ENCODE measurements around the gene MASP1. TPM values are rescaled to one million over a fixed set of nuclear protein-coding genes. Genes with fewer than 3 reads are reported as not detected.

Gene MASP1, protein sequence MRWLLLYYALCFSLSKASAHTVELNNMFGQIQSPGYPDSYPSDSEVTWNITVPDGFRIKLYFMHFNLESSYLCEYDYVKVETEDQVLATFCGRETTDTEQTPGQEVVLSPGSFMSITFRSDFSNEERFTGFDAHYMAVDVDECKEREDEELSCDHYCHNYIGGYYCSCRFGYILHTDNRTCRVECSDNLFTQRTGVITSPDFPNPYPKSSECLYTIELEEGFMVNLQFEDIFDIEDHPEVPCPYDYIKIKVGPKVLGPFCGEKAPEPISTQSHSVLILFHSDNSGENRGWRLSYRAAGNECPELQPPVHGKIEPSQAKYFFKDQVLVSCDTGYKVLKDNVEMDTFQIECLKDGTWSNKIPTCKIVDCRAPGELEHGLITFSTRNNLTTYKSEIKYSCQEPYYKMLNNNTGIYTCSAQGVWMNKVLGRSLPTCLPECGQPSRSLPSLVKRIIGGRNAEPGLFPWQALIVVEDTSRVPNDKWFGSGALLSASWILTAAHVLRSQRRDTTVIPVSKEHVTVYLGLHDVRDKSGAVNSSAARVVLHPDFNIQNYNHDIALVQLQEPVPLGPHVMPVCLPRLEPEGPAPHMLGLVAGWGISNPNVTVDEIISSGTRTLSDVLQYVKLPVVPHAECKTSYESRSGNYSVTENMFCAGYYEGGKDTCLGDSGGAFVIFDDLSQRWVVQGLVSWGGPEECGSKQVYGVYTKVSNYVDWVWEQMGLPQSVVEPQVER
- total RNA-seq, result 5.7 TPM

DNA sequence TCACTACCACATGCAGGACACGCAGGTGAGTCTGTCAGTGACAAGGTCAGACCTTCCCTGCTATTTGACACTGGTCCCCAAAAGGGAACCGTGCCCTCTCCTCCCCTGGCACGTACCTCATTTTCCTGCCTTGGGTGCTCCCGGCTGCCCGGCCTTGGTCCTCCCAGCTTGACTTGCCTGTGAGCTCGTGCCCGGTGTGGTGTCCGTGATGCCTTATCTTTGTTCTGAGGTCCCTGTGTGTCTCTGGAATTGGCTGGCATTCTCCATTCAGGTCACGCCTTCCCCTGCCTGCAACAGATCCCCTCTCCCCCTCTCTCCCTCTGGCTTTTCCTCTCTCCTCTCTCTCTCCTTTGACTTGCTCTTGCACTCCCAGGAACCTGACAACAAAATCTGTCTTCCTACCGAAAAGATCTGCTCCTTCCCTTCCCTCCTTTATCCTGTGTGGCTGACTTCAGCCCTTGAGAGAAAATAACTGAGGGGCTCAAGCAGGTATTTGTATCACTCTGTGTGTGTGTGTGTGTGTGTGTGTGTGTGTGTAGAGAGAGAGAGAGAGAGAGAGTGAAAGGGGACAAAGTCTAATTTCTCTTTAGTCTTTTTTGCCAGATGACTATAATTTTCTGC lies at the start of gene MASP1:
TSS of gene MASP1 (minus strand) at position 226 of the 621 bp plus-strand sequence. CDS start at position 121, 105 bp downstream.
- Histone ChIP-seq H3K27me3 (ENCODE audit: control insufficient read depth in 3 of 3, insufficient read depth in 3 of 3, low read length in 3 of 3) (no peaks in the 10 kb centered on the region), H3K4me1 (ENCODE audit: control insufficient read depth in 3 of 3, insufficient read depth in 3 of 3, low read length in 3 of 3) (peaks cover 17 to 55% (median 43%) of the 10 kb centered on the region in 3 donors), H3K9me3 (ENCODE audit: control insufficient read depth in 3 of 3, low read length in 3 of 3) (no peaks in the 10 kb centered on the region), H3K36me3 (ENCODE audit: control insufficient read depth in 3 of 3, insufficient read depth in 3 of 3, low read length in 3 of 3) (no peaks in the 10 kb centered on the region), H3K9ac (ENCODE audit: low read depth in 1 of 3, low read length in 3 of 3) (peak within 1 kb of the TSS; percentile 33 to 71 (median 63)), H3K4me3 (ENCODE audit: low read length in 3 of 3) (peak within 1 kb of the TSS; percentile 51 to 75 (median 70)), H3K27ac (ENCODE audit: low read depth, low read length) (peak within 1 kb of the TSS; percentile 57)

DNA sequence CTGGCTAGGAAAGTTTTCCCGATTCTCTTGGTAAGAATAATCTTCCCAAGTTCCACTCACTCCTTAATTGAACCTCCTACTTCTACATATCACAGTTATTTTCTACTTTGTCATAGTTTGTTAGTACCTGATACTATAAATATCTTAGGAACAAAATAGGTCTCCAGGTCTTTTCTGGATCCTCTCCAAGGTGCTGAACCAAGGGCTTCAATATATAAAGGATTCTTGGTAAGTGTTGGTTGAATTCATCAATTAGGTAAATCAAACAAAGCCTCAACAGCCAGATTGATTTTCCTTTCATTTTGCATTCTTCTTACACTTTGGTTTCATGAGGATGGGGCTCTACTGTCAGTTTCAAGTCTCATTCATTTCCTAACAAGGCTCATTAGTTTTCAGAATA lies 49.0 kb upstream of the MASP1 start:
- H3K4me3 ChIP-seq (ENCODE audit: low read length in 3 of 3), result no peak overlapping the region
- no peaks in the 10 kb centered on the region for H3K4me1 ChIP-seq (ENCODE audit: control insufficient read depth in 3 of 3, insufficient read depth in 3 of 3, low read length in 3 of 3)
- no peaks in the 10 kb centered on the region for H3K36me3 ChIP-seq (ENCODE audit: control insufficient read depth in 3 of 3, insufficient read depth in 3 of 3, low read length in 3 of 3)
- no peak overlapping the region for H3K27ac ChIP-seq (ENCODE audit: low read depth, low read length)
- no peaks in the 10 kb centered on the region for H3K9me3 ChIP-seq (ENCODE audit: control insufficient read depth in 3 of 3, low read length in 3 of 3)
- H3K9ac ChIP-seq (ENCODE audit: low read depth in 1 of 3, low read length in 3 of 3), result no peak overlapping the region
- peaks cover 4 to 5% (median 4%) of the 10 kb centered on the region in 3 donors for H3K27me3 ChIP-seq (ENCODE audit: control insufficient read depth in 3 of 3, insufficient read depth in 3 of 3, low read length in 3 of 3)

DNA sequence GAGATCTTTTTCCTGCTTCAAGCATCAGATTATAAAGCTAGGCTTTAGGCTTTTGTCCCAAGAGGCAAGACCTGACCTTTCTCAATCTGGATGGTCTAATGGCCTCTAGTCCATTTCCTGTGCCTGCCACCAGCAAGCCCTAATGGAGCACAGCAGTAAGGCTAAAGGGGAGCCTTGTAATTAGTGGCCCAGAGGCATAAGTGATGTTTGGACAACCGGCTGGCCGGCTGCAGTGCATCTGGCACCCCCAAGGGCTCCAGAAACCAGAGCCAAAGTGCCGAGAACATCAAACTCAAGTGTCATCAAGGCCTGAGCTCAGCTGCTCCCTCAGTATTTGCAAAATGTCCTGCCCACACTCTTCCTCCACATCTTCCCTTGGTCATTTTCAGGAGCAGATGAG lies 44.8 kb upstream of the MASP1 start:
- no peaks in the 10 kb centered on the region for H3K36me3 ChIP-seq (ENCODE audit: control insufficient read depth in 3 of 3, insufficient read depth in 3 of 3, low read length in 3 of 3)
- H3K9me3 ChIP-seq (ENCODE audit: control insufficient read depth in 3 of 3, low read length in 3 of 3), result no peaks in the 10 kb centered on the region
- H3K9ac ChIP-seq (ENCODE audit: low read depth in 1 of 3, low read length in 3 of 3), result no peak overlapping the region
- no peak overlapping the region for H3K27ac ChIP-seq (ENCODE audit: low read depth, low read length)
- no peaks in the 10 kb centered on the region for H3K4me1 ChIP-seq (ENCODE audit: control insufficient read depth in 3 of 3, insufficient read depth in 3 of 3, low read length in 3 of 3)
- H3K27me3 ChIP-seq (ENCODE audit: control insufficient read depth in 3 of 3, insufficient read depth in 3 of 3, low read length in 3 of 3), result peaks cover 4 to 5% (median 4%) of the 10 kb centered on the region in 3 donors
- no peak overlapping the region for H3K4me3 ChIP-seq (ENCODE audit: low read length in 3 of 3)

DNA sequence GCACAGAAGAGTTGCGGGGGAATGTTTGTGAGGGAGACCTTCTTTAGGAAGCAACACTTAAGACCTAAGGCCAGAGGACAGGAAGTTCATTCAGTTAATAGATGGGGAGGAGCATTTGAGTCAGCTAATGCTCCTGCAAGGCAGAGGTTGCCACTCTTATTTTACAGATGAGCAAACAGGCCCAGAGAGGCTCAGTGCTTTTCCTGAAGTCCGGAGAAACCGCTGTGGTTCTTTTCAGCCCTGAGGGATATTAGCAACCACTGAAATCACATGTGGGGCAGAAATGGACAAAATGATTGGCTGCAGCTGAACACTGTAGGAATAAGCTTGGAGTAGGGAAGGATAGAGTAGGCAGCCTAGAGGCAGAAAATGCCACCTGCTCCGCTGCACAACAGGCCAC lies 43.4 kb upstream of the MASP1 start:
- H3K27me3 ChIP-seq (ENCODE audit: control insufficient read depth in 3 of 3, insufficient read depth in 3 of 3, low read length in 3 of 3), result peaks cover 4 to 5% (median 4%) of the 10 kb centered on the region in 3 donors

DNA sequence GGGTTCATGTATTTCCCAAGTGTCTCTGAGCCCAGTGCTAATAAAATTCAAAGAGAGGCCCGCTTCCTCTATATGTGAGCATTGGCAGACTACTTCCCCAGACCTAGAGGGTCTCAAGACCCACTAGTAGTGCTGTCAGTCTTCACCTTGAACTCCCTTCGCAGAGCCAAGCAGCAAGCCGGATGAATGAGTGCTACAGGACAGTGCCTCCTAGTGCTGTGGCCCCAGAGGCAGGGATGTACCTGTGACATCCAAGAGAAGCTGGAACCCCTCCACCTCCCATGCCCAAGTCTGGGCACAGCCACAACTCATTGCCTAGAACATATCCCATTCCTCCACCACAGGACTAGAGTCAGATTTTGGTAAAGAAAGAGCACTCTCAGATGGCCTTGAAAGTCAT lies 37.2 kb upstream of the MASP1 start:
- Histone ChIP-seq H3K9me3 (ENCODE audit: control insufficient read depth in 3 of 3, low read length in 3 of 3) (no peaks in the 10 kb centered on the region), H3K4me1 (ENCODE audit: control insufficient read depth in 3 of 3, insufficient read depth in 3 of 3, low read length in 3 of 3) (no peaks in the 10 kb centered on the region), H3K4me3 (ENCODE audit: low read length in 3 of 3) (no peak overlapping the region), H3K27me3 (ENCODE audit: control insufficient read depth in 3 of 3, insufficient read depth in 3 of 3, low read length in 3 of 3) (peaks cover 0 to 5% (median 0%) of the 10 kb centered on the region in 3 donors), H3K9ac (ENCODE audit: low read depth in 1 of 3, low read length in 3 of 3) (no peak overlapping the region), H3K27ac (ENCODE audit: low read depth, low read length) (no peak overlapping the region), H3K36me3 (ENCODE audit: control insufficient read depth in 3 of 3, insufficient read depth in 3 of 3, low read length in 3 of 3) (no peaks in the 10 kb centered on the region)

More for the DNA sequence above, 43.4 kb upstream of the MASP1 start:
- H3K4me3 ChIP-seq (ENCODE audit: low read length in 3 of 3), result no peak overlapping the region
- no peaks in the 10 kb centered on the region for H3K4me1 ChIP-seq (ENCODE audit: control insufficient read depth in 3 of 3, insufficient read depth in 3 of 3, low read length in 3 of 3)
- no peaks in the 10 kb centered on the region for H3K9me3 ChIP-seq (ENCODE audit: control insufficient read depth in 3 of 3, low read length in 3 of 3)
- H3K9ac ChIP-seq (ENCODE audit: low read depth in 1 of 3, low read length in 3 of 3), result no peak overlapping the region
- H3K36me3 ChIP-seq (ENCODE audit: control insufficient read depth in 3 of 3, insufficient read depth in 3 of 3, low read length in 3 of 3), result no peaks in the 10 kb centered on the region
- no peak overlapping the region for H3K27ac ChIP-seq (ENCODE audit: low read depth, low read length)

DNA sequence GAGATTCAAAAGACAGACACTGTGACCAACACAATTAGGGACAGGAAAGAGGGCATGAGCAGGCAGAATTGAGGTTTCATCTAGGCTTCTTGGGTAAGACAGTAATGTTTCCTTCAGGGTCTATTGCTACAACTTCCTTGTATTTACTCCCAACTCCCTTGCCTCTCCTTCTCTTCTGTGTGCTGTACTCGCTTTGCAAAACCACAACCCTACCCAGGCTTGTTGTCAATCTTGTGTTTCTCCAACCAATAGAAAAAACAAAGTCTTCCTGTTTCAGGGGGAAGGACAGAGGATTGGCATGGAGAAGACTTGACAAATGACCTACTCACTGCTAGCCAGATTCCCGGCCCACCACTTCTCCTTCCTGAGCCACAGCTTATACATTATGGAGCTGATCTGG lies 36.3 kb upstream of the MASP1 start:
- Histone ChIP-seq H3K4me1 (ENCODE audit: control insufficient read depth in 3 of 3, insufficient read depth in 3 of 3, low read length in 3 of 3) (no peaks in the 10 kb centered on the region), H3K4me3 (ENCODE audit: low read length in 3 of 3) (no peak overlapping the region), H3K9me3 (ENCODE audit: control insufficient read depth in 3 of 3, low read length in 3 of 3) (no peaks in the 10 kb centered on the region), H3K36me3 (ENCODE audit: control insufficient read depth in 3 of 3, insufficient read depth in 3 of 3, low read length in 3 of 3) (no peaks in the 10 kb centered on the region), H3K9ac (ENCODE audit: low read depth in 1 of 3, low read length in 3 of 3) (no peak overlapping the region), H3K27me3 (ENCODE audit: control insufficient read depth in 3 of 3, insufficient read depth in 3 of 3, low read length in 3 of 3) (peaks cover 0 to 5% (median 0%) of the 10 kb centered on the region in 3 donors), H3K27ac (ENCODE audit: low read depth, low read length) (no peak overlapping the region)

DNA sequence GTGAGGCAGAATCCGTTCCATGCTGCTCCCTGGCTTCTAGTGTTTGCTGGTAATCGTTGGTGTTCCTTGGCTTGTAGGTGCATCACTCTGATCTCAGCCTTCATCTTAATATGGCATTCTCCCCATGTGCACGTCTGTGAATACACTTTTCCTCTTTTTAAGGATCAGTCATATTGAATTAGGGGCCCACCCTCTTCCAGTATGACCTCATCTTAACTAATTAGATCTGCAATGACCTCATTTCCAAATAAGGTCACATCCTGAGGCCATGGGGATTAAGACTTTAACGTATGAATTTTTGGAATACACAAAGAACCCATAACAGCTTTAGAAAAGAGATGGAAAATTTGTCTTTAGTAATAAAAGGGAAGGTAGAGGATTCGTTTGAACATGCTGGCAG lies 34.1 kb upstream of the MASP1 start:
- Histone ChIP-seq H3K4me3 (ENCODE audit: low read length in 3 of 3) (no peak overlapping the region), H3K36me3 (ENCODE audit: control insufficient read depth in 3 of 3, insufficient read depth in 3 of 3, low read length in 3 of 3) (no peaks in the 10 kb centered on the region), H3K9me3 (ENCODE audit: control insufficient read depth in 3 of 3, low read length in 3 of 3) (no peaks in the 10 kb centered on the region), H3K27ac (ENCODE audit: low read depth, low read length) (no peak overlapping the region), H3K4me1 (ENCODE audit: control insufficient read depth in 3 of 3, insufficient read depth in 3 of 3, low read length in 3 of 3) (no peaks in the 10 kb centered on the region), H3K27me3 (ENCODE audit: control insufficient read depth in 3 of 3, insufficient read depth in 3 of 3, low read length in 3 of 3) (peaks cover 0 to 5% (median 0%) of the 10 kb centered on the region in 3 donors), H3K9ac (ENCODE audit: low read depth in 1 of 3, low read length in 3 of 3) (no peak overlapping the region)

DNA sequence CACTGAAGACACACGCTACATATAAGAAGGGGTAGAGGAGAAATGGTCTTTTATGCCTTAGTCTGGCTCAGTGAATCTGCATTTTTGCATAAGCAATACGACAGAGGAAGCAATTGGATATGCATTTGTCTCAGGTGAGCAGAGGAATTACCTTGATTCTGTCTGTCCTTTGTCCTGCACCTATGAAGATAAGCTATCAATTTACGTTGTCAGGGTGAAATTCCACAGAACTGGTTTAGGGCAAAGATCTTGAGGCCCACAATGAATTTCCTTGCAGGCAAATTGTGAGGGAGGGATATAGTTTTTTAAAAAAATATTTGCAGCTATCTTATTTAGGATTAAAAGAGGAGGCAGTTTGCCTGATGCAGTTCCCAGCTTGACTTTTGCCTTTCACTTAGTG lies 31.6 kb upstream of the MASP1 start:
- peaks cover 5 to 8% (median 6%) of the 10 kb centered on the region in 3 donors for H3K4me1 ChIP-seq (ENCODE audit: control insufficient read depth in 3 of 3, insufficient read depth in 3 of 3, low read length in 3 of 3)
- no peaks in the 10 kb centered on the region for H3K9me3 ChIP-seq (ENCODE audit: control insufficient read depth in 3 of 3, low read length in 3 of 3)
- H3K27ac ChIP-seq (ENCODE audit: low read depth, low read length), result no peak overlapping the region
- no peak overlapping the region for H3K9ac ChIP-seq (ENCODE audit: low read depth in 1 of 3, low read length in 3 of 3)
- peaks cover 0 to 5% (median 0%) of the 10 kb centered on the region in 3 donors for H3K27me3 ChIP-seq (ENCODE audit: control insufficient read depth in 3 of 3, insufficient read depth in 3 of 3, low read length in 3 of 3)
- no peak overlapping the region for H3K4me3 ChIP-seq (ENCODE audit: low read length in 3 of 3)
- no peaks in the 10 kb centered on the region for H3K36me3 ChIP-seq (ENCODE audit: control insufficient read depth in 3 of 3, insufficient read depth in 3 of 3, low read length in 3 of 3)

DNA sequence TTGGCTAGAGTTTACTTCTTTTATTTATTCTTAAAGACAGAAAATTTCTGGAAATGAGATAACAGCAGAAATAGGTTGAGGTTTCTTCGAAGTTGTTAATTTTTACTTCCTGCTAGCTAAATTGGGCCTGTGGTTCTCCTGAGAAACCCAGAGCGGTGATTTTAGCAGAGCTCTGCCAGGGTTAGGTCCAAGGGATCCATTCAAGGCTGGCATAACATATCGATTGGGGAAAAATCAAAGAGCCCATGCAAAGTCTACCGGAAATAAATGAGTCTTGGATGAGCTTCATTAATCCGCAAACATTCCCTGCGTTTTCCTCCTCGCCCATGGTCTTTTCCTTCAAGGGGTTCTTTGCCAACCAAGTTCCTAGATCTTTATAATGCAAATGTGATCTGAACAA lies 30.8 kb upstream of the MASP1 start:
- Histone ChIP-seq H3K27me3 (ENCODE audit: control insufficient read depth in 3 of 3, insufficient read depth in 3 of 3, low read length in 3 of 3) (peaks cover 0 to 5% (median 0%) of the 10 kb centered on the region in 3 donors), H3K9ac (ENCODE audit: low read depth in 1 of 3, low read length in 3 of 3) (no peak overlapping the region), H3K36me3 (ENCODE audit: control insufficient read depth in 3 of 3, insufficient read depth in 3 of 3, low read length in 3 of 3) (no peaks in the 10 kb centered on the region), H3K4me3 (ENCODE audit: low read length in 3 of 3) (no peak overlapping the region), H3K4me1 (ENCODE audit: control insufficient read depth in 3 of 3, insufficient read depth in 3 of 3, low read length in 3 of 3) (peaks cover 5 to 8% (median 6%) of the 10 kb centered on the region in 3 donors), H3K27ac (ENCODE audit: low read depth, low read length) (no peak overlapping the region), H3K9me3 (ENCODE audit: control insufficient read depth in 3 of 3, low read length in 3 of 3) (no peaks in the 10 kb centered on the region)

Measured in skeletal muscle tissue (tissue), 4 donors.